B cell (primary cell): ENCODE results near the gene MOB3A. TPM values are rescaled to one million over a fixed set of nuclear protein-coding genes. Genes with fewer than 3 reads are reported as not detected.

Experiments used
- ATAC-seq: fragments of 200-7000 bp; cut with Tn5 transposase; one replicate; pipeline ENCODE4 v1.10.0; 2021; ENCODE audit warnings: low read depth, mild to moderate bottlenecking, moderate number of reproducible peaks, moderate library complexity
- CTCF ChIA-PET: fragments of 350-600 bp; sonication (Branson Sonifier 250); formaldehyde crosslinking; loops from one replicate; lab custom pipeline; 2021; ENCODE audit warnings: antibody characterized with exemption, inconsistent platforms; lab: Charles Lee
- POLR2A ChIA-PET: fragments of 350-600 bp; sonication (Branson Sonifier 250); formaldehyde crosslinking; loops from one replicate; lab custom pipeline; 2021; ENCODE audit warnings: antibody characterized with exemption; lab: Charles Lee
- DNase-seq: peaks from one replicate; pipeline ENCODE4 v3.0.0; 2013
- H2AFZ ChIP-seq: 2 replicates; pipeline ENCODE4 v1.6.1; 2012; ENCODE audit warnings: mild to moderate bottlenecking, low read depth, low read length; ENCODE audit not compliant: insufficient read depth, poor library complexity, severe bottlenecking
- H3K27ac ChIP-seq, 2 donors: 1 replicate in 1 of 2; 2 replicates in 1 of 2; pipeline ENCODE4 v1.5.1; 2012 to 2013; ENCODE audit warnings: low read length in 2 of 2, mild to moderate bottlenecking in 2 of 2, moderate library complexity in 1 of 2
- H3K27me3 ChIP-seq, 4 experiments: fragments of 200-600 bp in 1 of 4; sonication (generic) in 1 of 4; replicated peaks in 1 of 4; 1 replicate in 2 of 4; 2 replicates in 2 of 4; pipeline versions ENCODE4 v1.6.1 to v1.7.0; 2013 to 2016; ENCODE audit warnings: low read length in 3 of 4, mild to moderate bottlenecking in 2 of 4, mixed read lengths in 1 of 4, moderate library complexity in 1 of 4; ENCODE audit not compliant: insufficient read depth in 4 of 4, control insufficient read depth in 3 of 4; ENCODE audit errors: control extremely low read depth in 1 of 4
- H3K36me3 ChIP-seq, 2 experiments: replicated peaks in 1 of 2; 1 replicate in 1 of 2; 2 replicates in 1 of 2; pipeline versions ENCODE4 v1.6.1 to v1.7.1; 2013; ENCODE audit warnings: low read length in 1 of 2; ENCODE audit not compliant: insufficient read depth in 2 of 2, control insufficient read depth in 1 of 2; ENCODE audit errors: control extremely low read depth in 1 of 2, extremely low read depth in 1 of 2
- H3K4me1 ChIP-seq, 2 donors: fragments of 200-600 bp in 1 of 2; sonication (generic) in 1 of 2; 1 replicate in 1 of 2; 2 replicates in 1 of 2; pipeline versions ENCODE4 v1.5.1 to v1.6.1; 2013 to 2017; ENCODE audit warnings: low read length in 2 of 2; ENCODE audit not compliant: control insufficient read depth in 2 of 2, insufficient read depth in 2 of 2
- H3K4me2 ChIP-seq: replicated peaks from 2 replicates; pipeline ENCODE3; 2012; ENCODE audit warnings: mild to moderate bottlenecking, low read depth, low read length; ENCODE audit not compliant: poor library complexity, severe bottlenecking
- H3K4me3 ChIP-seq, 5 experiments: fragments of 200-600 bp in 1 of 5; sonication (generic) in 1 of 5; 1 replicate in 3 of 5; 2 replicates in 2 of 5; pipeline versions ENCODE4 v1.5.1 to v1.7.0; 2011 to 2016; ENCODE audit warnings: low read length in 4 of 5, mild to moderate bottlenecking in 4 of 5, low read depth in 2 of 5, control low read depth in 1 of 5, moderate library complexity in 1 of 5; ENCODE audit not compliant: insufficient read depth in 1 of 5; ENCODE audit errors: control extremely low read depth in 1 of 5, extremely low read depth in 1 of 5
- H3K79me2 ChIP-seq: fragments of 200-600 bp; sonication (generic); one replicate; pipeline ENCODE4 v1.6.0; 2016; ENCODE audit warnings: low read length; ENCODE audit not compliant: control insufficient read depth, insufficient read depth
- H3K9ac ChIP-seq: fragments of 200-600 bp; sonication (generic); 2 replicates; pipeline ENCODE4 v1.6.1; 2017; ENCODE audit warnings: mild to moderate bottlenecking, low read length, moderate library complexity
- H3K9me3 ChIP-seq, 3 donors: one replicate each; pipeline versions ENCODE4 v1.6.1 to v1.7.1; 2013; ENCODE audit warnings: low read length in 2 of 3; ENCODE audit not compliant: control insufficient read depth in 2 of 3, insufficient read depth in 1 of 3; ENCODE audit errors: control extremely low read depth in 1 of 3
- H4K20me1 ChIP-seq: 2 replicates; pipeline ENCODE4 v1.6.0; 2012; ENCODE audit warnings: mild to moderate bottlenecking, low read length; ENCODE audit not compliant: insufficient read depth, control insufficient read depth, poor library complexity, severe bottlenecking
- H3K27ac Mint-ChIP-seq: one replicate; pipeline ENCODE4 v1.8.0; 2021; ENCODE audit warnings: mixed read lengths
- H3K27me3 Mint-ChIP-seq: one replicate; pipeline ENCODE4 v1.8.0; 2021; ENCODE audit warnings: mixed read lengths
- H3K4me1 Mint-ChIP-seq: one replicate; pipeline ENCODE4 v1.8.0; 2021; ENCODE audit warnings: mixed read lengths
- H3K4me3 Mint-ChIP-seq: one replicate; pipeline ENCODE4 v1.8.0; 2021; ENCODE audit warnings: mixed read lengths
- H3K9me3 Mint-ChIP-seq: one replicate; pipeline ENCODE4 v1.8.0; 2022; ENCODE audit warnings: mixed read lengths; ENCODE audit not compliant: insufficient read depth
- CTCF ChIP-seq: fragments of 200-600 bp; IDR thresholded peaks from one replicate; pipeline ENCODE4 v1.8.0; 2022; ENCODE audit warnings: antibody characterized with exemption, mild to moderate bottlenecking
- EZH2 ChIP-seq: IDR thresholded peaks from 2 replicates; pipeline ENCODE4 v1.6.1; 2012; ENCODE audit warnings: borderline replicate concordance, low read depth, mild to moderate bottlenecking, moderate library complexity, low read length; ENCODE audit not compliant: insufficient read depth, poor library complexity, severe bottlenecking
- WGBS: methylation state at CpG from one replicate; pipeline ENCODE4 v1.1.5; 2013; ENCODE audit warnings: missing lambda C conversion rate; ENCODE audit not compliant: insufficient coverage; 5-methylcytosine and 5-hydroxymethylcytosine counted together
- intact Hi-C: fragments of 100-400 bp; cut with micrococcal nuclease; formaldehyde crosslinking; loops from one replicate; pipeline ENCODE4 v1.10.0; 2022
- polyA plus RNA-seq: library from polyadenylated mRNA; depleted of rRNA; stranded (reverse); fragments of >200 nt; gene quantifications from 2 replicates; pipeline ENCODE4 v1.2.3, GENCODE V29; 2012
- total RNA-seq, 2 donors: library from RNA; stranded (reverse); fragments of 120-200 nt in 1 of 2; gene quantifications; 1 replicate in 1 of 2; 2 replicates in 1 of 2; pipeline versions ENCODE4 v1.2.3 to v1.2.4, GENCODE V29; 2013 to 2022

The MOB3A gene
- total and polyA plus RNA-seq, 2 donors (not counting 1 experiment from before 2014, with no cell fraction given), result 190 to 228 TPM

- H3K4me3 ChIP-seq, result no peak overlapping the region
- TF ChIP-seq EZH2 (no peak), CTCF (no peak)
- peaks cover 0 to 90% of the 10 kb centered on the region in 2 experiments for H3K36me3 ChIP-seq
- peaks cover 2% of the 10 kb centered on the region for H3K4me1 Mint-ChIP-seq
- no peak overlapping the region for H3K27ac ChIP-seq
- CTCF ChIA-PET, result no interaction called here
- H3K4me2 ChIP-seq, result no peak overlapping the region
- peaks cover 29% of the 10 kb centered on the region for H3K79me2 ChIP-seq
- peaks cover 36% of the 10 kb centered on the region for H4K20me1 ChIP-seq
- no peaks in the 10 kb centered on the region for H3K9me3 Mint-ChIP-seq
- no peak overlapping the region for H3K27ac Mint-ChIP-seq
- POLR2A ChIA-PET, result no interaction called here
- WGBS, result 98% methylated on average over 25 of the region's 25 CpGs
- intact Hi-C loops, result no loop called here
- no peaks in the 10 kb centered on the region for H3K4me1 ChIP-seq
- no peak overlapping the region for H3K9ac ChIP-seq
- ATAC-seq (no peak), DNase-seq (no peak)
- H3K27me3 Mint-ChIP-seq, result no peaks in the 10 kb centered on the region
- no peak overlapping the region for H2AFZ ChIP-seq
- H3K9me3 ChIP-seq, result no peaks in the 10 kb centered on the region
- no peak overlapping the region for H3K4me3 Mint-ChIP-seq
- H3K27me3 ChIP-seq, result no peaks in the 10 kb centered on the region
Observed at GRCh38 chr19:2115324-2115723, 19.2 kb upstream of the MOB3A start.

- H3K4me2 ChIP-seq, result no peak overlapping the region
- WGBS, result 96% methylated on average over 21 of the region's 21 CpGs
- no peaks in the 10 kb centered on the region for H3K9me3 ChIP-seq
- no peaks in the 10 kb centered on the region for H3K9me3 Mint-ChIP-seq
- H3K4me3 Mint-ChIP-seq, result no peak overlapping the region
- no peak overlapping the region for H3K27ac Mint-ChIP-seq
- H4K20me1 ChIP-seq, result peaks cover 36% of the 10 kb centered on the region
- intact Hi-C loops, result no loop called here
- H3K27me3 ChIP-seq, result no peaks in the 10 kb centered on the region
- ChIA-PET CTCF (no interaction called here), POLR2A (no interaction called here)
- no peak overlapping the region for H3K4me3 ChIP-seq
- no peak for DNase-seq
- ATAC-seq, result no peak
- peaks cover 29% of the 10 kb centered on the region for H3K79me2 ChIP-seq
- H3K4me1 ChIP-seq, result no peaks in the 10 kb centered on the region
- no peak overlapping the region for H2AFZ ChIP-seq
- no peak overlapping the region for H3K27ac ChIP-seq
- peaks cover 0 to 91% of the 10 kb centered on the region in 2 experiments for H3K36me3 ChIP-seq
- H3K27me3 Mint-ChIP-seq, result no peaks in the 10 kb centered on the region
- H3K9ac ChIP-seq, result no peak overlapping the region
- H3K4me1 Mint-ChIP-seq, result peaks cover 2% of the 10 kb centered on the region
- TF ChIP-seq CTCF (no peak), EZH2 (no peak)
Observed at GRCh38 chr19:2114821-2115220, 18.7 kb upstream of the MOB3A start.
